GM18861 (cell line): ENCODE data around the gene SCN5A.

Experiments used
- ATAC-seq: cut with Tn5 transposase; IDR thresholded peaks from one replicate; pipeline ENCODE4 v1.9.1; 2021; ENCODE audit not compliant: unreplicated experiment

The SCN5A gene

DNA sequence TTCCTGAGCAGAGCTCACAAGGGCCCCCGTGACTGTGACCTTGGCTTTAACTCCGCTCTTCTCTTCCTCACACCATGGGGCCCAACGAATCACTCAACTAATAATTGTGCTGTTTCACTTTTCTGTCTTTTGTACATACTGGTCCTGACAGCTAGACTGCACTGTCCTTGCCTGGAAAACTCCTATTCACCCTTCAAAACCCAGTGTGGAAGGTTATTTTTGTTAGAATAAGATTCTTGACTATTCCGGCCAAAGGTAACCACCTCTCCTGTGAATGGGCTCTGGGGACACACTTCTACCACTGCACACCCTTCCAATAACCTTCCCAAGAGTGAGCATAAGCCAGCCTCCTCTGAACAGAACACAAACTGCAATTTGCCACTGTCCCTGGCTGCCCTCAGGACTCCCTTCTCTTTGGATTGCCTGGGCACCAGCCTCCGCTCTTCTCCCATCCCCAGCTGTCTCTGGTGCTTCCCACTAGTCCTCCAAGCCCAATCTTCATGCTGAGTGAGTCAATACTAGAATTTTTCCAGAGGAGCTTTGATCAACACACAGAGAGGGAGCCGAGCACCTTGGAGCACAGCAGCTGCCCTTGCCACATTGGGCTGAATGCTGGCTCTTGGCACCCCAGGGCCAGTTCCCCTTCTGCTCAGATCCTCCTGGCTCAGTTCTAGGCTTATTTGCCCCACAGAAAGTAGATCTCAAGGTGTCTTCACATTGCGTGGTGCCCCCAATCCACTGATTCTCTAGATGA is 2.1 kb downstream of the SCN5A start:
- no peak for ATAC-seq

DNA sequence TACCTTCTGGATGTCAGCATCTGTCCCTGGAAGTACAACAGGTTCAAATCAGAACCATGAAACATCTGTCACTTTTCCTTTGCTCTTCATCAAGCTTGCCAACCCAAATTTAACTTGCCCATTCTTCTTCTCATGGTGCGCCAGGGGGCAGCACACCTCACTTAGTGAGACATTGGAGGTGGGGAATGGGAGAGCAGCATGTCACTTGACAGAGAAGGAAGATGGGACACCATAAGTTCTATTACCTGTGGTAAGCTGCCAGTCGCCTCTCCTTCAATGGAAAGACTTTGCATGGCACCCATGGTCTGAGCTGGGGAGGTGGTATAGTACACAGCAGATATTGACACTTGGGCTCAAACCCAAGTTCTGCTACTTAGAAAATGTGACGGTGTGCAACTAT is 2.9 kb downstream of the SCN5A start:
- no peak for ATAC-seq

GRCh38 chr3:38646062-38646461 is 3.4 kb downstream of the SCN5A start:
- no peak for ATAC-seq

- ATAC-seq = no peak
Observed at GRCh38 chr3:38645601-38646000, 3.9 kb downstream of the SCN5A start.

- no peak for ATAC-seq
Observed at GRCh38 chr3:38645076-38645475, 4.4 kb downstream of the SCN5A start.

DNA sequence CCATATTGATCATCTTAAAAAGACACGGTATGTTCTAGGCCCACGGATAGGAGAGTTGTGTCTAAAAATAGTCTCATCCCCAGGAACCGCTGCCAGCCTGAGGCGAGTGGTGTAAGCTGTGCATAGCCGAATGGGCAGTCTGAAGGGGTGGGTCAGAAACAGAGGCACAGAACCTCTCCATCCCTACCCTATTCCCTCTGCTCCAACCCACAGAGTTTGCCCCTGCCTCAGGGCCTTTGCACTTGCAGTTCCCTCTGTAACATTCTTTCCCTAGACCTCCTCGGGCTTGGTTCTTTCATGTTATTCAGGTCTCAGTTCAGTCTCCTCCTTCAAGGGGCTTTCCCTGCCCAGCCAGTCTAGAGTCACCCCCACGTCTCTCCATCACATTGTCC is 4.8 kb downstream of the SCN5A start:
- ATAC-seq = no peak

- ATAC-seq = no peak
Observed at GRCh38 chr3:38644016-38644661, 5.3 kb downstream of the SCN5A start.

DNA sequence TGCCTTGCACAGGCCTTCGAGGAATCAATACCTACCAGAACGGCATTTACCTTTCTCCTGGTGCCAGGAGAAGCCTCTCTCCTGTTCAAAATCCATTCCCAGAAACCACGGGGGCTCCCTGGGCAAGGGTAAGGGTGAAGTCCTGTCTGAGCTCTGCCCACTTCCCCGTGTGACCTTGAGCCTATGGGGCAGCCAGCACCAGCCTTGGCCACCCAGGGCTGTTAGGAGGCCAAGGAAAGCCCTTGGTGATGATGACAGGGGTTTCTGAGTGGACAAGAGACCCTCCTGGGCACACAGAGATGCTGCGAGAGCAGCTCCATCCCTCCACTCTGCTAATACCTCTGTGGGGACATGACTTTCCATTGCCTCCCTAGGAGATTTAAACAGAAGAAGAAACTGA is 5.9 kb downstream of the SCN5A start:
- ATAC-seq = no peak

- ATAC-seq = no peak
Observed at GRCh38 chr3:38643090-38643489, 6.4 kb downstream of the SCN5A start.

DNA sequence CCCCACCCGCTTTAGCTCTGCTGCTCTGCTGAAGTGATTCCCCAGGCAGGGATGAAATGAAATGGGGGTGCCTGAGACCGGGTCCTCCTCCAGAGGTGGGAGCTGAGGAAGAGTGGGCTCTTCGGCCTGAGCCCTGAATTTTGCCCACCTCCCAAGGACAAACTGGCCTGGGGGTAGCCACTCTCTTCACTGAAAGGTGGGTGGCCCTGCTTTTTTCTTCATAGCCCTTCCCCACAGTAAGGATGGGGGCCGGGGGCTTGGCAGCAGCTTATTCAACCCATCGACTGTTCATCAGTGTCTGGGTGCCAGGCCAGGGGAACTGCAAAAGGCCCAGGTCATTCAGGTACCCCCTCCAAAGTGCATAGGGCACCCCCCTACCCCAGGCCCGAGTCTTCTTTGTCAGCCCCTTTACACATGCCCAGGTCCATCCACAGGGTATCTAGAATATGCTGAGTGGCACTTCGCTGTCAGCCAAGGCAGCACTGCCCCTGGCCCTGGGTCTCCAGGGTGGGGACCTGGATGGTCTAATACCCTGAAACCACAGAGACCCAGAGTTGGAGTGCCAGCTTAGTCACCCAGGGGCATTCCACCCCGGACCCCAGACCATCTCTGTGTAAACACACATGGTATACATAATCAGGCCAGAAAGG is 7.9 kb downstream of the SCN5A start:
- ATAC-seq = no peak

DNA sequence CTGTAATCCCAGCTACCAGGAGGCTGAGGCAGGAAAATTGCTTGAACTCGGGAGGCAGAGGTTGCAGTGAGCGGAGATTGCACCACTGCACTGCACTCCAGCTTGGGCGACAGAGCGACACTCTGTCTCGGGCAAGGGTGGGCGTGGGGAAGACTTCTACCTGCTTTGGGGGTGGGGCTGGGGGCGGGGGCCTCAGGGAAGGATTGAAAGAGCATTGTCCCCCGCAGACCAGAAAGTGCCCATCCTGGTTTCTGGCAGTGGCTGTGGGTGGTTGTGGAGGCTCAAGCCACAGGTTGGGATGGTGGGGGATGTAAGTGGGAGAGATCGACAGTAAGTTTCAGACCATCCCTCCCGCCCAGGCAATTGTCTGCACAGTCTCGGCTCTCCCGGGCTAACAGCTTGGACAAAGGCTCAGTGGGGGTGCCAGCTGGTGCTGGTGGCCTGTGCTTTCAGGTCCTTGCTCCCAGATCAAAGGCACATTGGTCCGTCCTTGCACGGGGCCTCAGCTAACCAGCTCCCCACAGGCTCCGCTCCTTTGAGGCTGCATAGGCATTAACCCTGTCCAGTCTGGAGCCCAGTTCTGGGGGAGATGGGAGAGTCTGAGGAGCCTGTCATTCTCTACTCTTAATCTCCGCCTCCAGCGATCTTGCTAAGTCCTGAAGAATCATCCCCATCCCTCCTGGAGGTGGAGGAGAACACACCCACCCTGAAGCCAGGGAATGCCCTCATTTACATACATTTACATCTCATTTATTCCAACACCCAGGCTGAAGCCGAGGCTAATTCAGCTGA is 8.6 kb downstream of the SCN5A start:
- no peak for ATAC-seq

GRCh38 chr3:38638354-38638753 is 11.1 kb downstream of the SCN5A start:
- no peak for ATAC-seq

DNA sequence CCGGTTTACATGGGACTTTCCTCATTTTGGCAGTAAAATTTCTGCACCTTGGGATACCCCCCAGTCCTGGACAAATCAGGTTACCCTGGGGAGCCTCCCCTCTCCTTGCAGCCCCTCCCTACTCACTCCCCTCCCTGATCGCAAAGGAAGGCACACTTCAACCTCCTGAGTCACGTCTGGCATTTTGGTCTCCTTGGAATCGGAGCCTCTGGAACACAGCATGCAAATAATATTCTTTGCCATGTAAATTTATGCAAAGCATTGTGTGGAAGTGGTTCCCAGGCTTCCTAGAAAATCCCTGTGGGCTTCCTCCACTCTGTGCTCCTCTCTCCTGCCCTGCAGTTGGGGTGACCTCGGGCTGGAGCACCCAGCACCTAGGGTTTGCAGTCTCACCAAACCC is 11.6 kb downstream of the SCN5A start:
- ATAC-seq = no peak

DNA sequence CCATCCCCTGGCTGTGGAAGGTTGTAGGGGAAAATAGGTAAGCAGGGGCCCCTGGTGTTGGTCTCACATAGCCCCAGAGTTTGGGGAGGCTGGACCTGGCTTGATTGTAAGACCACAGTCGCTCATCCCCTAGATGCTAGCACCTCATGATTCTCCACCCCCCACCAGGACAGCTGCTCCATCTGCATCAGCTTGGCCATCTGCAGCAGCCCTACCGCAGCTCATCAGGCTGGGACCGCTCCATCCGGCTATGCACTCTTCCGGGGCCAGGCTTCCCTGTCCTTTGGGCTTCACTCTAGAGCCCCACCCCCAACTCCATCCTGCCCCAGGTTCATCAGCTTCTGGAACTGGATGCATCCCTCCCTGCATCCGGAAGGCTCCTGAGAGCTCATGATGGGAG is 12.6 kb downstream of the SCN5A start:
- ATAC-seq = no peak

DNA sequence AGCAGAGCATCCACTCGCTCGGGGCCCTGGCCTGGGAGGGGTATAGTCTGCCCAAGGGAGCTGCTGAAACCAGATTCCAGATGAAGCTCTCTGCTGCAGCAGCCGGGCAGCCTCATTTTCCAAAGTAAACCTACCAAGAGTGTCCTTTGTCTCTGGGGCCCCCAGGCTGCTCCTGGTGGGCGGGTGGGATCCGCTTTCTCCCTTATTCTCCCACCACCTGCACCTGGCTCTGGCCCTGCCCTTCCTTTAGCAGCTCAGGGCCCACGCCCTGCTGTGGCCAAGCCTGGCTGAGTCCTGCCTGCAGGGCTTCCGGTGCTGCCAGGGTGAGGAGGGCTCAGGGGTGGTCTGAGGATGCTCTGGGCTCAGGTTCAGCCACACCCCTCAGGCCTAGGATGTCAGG is 13.0 kb downstream of the SCN5A start:
- ATAC-seq = no peak

DNA sequence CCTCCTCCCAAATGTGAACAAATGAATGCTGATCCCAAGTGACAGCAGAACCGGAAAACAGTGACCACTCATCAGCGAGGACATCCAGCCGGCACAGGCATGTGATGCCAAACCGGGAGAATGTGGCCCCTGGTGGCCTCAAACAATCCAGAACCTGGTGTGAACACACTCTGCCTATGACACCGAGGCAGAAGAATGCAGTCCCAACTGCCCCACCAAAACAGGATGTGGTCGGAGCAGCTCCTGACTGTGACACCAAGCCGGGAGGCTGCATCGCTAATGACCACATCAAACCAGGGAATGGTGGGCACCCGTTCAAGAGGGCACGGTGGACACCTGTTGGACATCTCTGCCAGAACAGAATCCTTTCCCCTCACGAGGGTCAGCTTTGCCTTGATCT is 15.4 kb downstream of the SCN5A start:
- no peak for ATAC-seq

DNA sequence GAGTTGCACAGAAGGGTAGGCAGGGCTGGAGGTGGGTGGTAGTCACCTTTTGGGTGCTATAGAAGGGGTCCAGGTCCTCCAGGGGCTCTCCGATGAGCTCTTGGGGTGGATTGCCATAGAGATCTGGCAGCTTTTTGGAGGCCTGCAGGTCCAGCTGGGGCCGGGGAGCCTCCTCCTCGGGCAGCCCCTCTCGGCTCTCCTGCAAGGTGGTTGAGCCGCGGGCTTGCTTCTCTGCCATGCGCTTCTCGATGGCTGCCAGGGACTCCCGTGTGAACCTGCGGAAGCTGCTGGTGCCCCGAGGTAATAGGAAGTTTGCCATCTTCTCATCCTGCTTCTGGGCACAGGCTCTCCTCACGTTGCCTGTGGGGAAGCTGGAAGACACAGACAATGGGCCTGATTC is 16.5 kb downstream of the SCN5A start:
- no peak for ATAC-seq

DNA sequence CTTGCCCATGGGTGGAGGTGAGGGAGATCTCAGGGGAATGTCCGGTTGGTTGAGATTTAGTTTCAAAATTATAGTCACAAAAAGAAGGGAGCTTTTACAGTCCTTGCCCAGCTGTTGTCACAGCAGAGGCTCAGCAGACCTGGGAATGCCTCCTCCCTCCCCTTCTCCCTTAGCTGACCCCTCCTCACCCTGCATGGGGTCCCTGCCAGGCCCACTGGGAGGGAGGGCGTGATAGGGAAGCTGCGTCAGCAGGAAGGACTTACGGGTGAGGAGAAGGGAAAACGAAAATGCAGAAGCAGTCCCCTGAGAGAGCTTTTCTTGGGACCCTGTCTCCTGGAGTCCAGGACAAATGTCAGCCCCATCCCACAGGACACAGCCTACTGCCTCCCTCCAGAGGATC is 18.9 kb downstream of the SCN5A start:
- ATAC-seq = no peak

- no peak for ATAC-seq
Observed at GRCh38 chr3:38630070-38630469, 19.4 kb downstream of the SCN5A start.

GRCh38 chr3:38628835-38629234 is 20.7 kb downstream of the SCN5A start:
- ATAC-seq = no peak

DNA sequence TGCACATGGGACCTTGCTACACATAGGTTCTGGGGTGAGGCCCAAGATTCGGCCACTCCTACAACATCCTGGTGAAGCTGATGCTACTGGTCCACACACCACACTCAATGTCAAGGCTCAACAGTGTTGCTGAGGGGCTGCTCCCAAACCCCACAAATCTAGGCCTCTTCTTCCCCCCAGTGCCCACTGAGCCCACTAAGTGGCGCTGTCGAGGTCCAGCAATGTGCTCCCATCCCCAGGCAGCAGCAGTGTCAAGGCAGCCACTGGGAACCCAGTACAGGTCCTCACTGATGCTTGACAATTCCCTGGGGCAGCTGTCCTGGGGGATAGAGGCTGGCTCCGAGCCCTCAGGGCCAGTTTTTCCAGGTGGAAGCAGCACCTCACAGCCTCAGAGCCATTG is 21.5 kb downstream of the SCN5A start:
- no peak for ATAC-seq

DNA sequence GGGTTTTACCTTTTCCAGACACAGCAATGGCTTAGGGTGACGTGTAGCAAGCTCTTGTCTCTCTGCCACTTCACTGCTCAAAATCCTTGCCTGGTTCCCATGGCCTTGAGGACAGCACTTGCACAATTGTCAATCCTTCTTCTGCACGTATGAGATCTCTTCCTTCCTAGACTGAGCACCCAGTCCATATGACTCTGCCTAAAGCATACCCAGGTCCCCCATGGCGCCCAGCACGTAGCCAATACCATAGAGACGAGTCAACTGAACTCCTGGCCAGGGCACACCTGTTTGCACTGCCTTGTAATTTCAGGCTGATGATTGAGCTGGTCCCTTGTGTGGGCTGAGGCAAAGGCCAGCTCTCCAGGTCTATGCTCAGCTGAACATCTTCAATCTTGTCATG is 23.3 kb downstream of the SCN5A start:
- no peak for ATAC-seq
